SK-N-SH (cell line): ENCODE measurements around the gene CHST2. TPM values are rescaled to one million over a fixed set of nuclear protein-coding genes. Genes with fewer than 3 reads are reported as not detected.

Source experiments
- CTCF ChIA-PET: fragments of 300-600, 350-600 bp; formaldehyde crosslinking; extraction: SDS; loops from one replicate; lab custom pipeline; 2021; lab: Yijun Ruan, JAX
- POLR2A ChIA-PET: fragments of 350-600 bp; sonication (Branson Sonifier 250); formaldehyde crosslinking; extraction: SDS; loops from one replicate; lab custom pipeline; 2020; ENCODE audit warnings: antibody characterized with exemption, inconsistent platforms; lab: Yijun Ruan, JAX
- DNase-seq: peaks from one replicate; pipeline ENCODE4 v3.0.0; 2012
- H2AFZ ChIP-seq: fragments of 200-600 bp; sonication (generic); 2 replicates; pipeline ENCODE4 v1.8.1; 2016; ENCODE audit warnings: antibody characterized with exemption, mild to moderate bottlenecking, low read depth
- H3F3A ChIP-seq: fragments of 200-600 bp; sonication (generic); replicated peaks from 2 replicates; pipeline ENCODE3; 2016; ENCODE audit warnings: antibody characterized with exemption, mild to moderate bottlenecking; ENCODE audit not compliant: insufficient read depth
- H3K27ac ChIP-seq, 2 experiments: fragments of 200-500 bp in 1 of 2; fragments of 200-600 bp in 1 of 2; sonication (Bioruptor generic) in 1 of 2; sonication (generic), shearing (Covaris generic) in 1 of 2; 2 replicates each; pipeline versions ENCODE4 v1.5.1 to v1.6.1; 2014 to 2016; ENCODE audit warnings: low read depth in 2 of 2, inconsistent platforms in 1 of 2, low read length in 1 of 2, mild to moderate bottlenecking in 1 of 2, mixed read lengths in 1 of 2
- H3K27me3 ChIP-seq: fragments of 200-600 bp; sonication (generic), shearing (Covaris generic); 2 replicates; pipeline ENCODE4 v1.6.1; 2016; ENCODE audit warnings: mixed run types; ENCODE audit not compliant: insufficient read depth
- H3K36me3 ChIP-seq, 2 experiments: fragments of 200-500 bp in 1 of 2; fragments of 200-600 bp in 1 of 2; sonication (Bioruptor generic) in 1 of 2; sonication (generic) in 1 of 2; replicated peaks in 1 of 2; 2 replicates each; pipeline versions ENCODE3 to v1.5.1; 2014 to 2016; ENCODE audit warnings: low read length in 1 of 2, mild to moderate bottlenecking in 1 of 2; ENCODE audit not compliant: insufficient read depth in 2 of 2, control insufficient read depth in 1 of 2
- H3K4me1 ChIP-seq, 2 experiments: fragments of 200-500 bp in 1 of 2; fragments of 200-600 bp in 1 of 2; sonication (Bioruptor generic) in 1 of 2; sonication (generic), shearing (Covaris generic) in 1 of 2; 2 replicates each; pipeline versions ENCODE4 v1.5.1 to v1.6.1; 2014 to 2016; ENCODE audit warnings: low read depth in 1 of 2, low read length in 1 of 2, mixed run types in 1 of 2; ENCODE audit not compliant: insufficient read depth in 2 of 2, control insufficient read depth in 1 of 2
- H3K4me2 ChIP-seq: fragments of 200-600 bp; sonication (generic), shearing (Covaris generic); 2 replicates; pipeline ENCODE4 v1.6.1; 2017; ENCODE audit warnings: mixed run types
- H3K4me3 ChIP-seq, 2 experiments: fragments of 200-500 bp in 1 of 2; fragments of 200-600 bp in 1 of 2; sonication (Bioruptor generic) in 1 of 2; sonication (generic), shearing (Covaris generic) in 1 of 2; 2 replicates each; pipeline versions ENCODE4 v1.5.1 to v1.8.1; 2014 to 2016; ENCODE audit warnings: low read depth in 2 of 2, inconsistent platforms in 1 of 2, low read length in 1 of 2, mild to moderate bottlenecking in 1 of 2, mixed read lengths in 1 of 2, moderate library complexity in 1 of 2
- H3K79me2 ChIP-seq: fragments of 200-600 bp; sonication (generic); 2 replicates; pipeline ENCODE4 v1.8.1; 2017; ENCODE audit warnings: mild to moderate bottlenecking; ENCODE audit not compliant: insufficient read depth
- H3K9ac ChIP-seq: fragments of 200-600 bp; sonication (generic); 2 replicates; pipeline ENCODE4 v1.6.1; 2017; ENCODE audit warnings: mixed run types
- H3K9me2 ChIP-seq: fragments of 200-600 bp; sonication (generic); 2 replicates; pipeline ENCODE4 v1.6.1; 2017; ENCODE audit warnings: mixed run types
- H3K9me3 ChIP-seq: fragments of 200-600 bp; sonication (generic); 2 replicates; pipeline ENCODE4 v1.6.1; 2017; ENCODE audit warnings: mixed run types, mild to moderate bottlenecking, moderate library complexity
- H4K20me1 ChIP-seq: fragments of 200-600 bp; sonication (generic); 2 replicates; pipeline ENCODE4 v1.6.1; 2017; ENCODE audit warnings: mild to moderate bottlenecking, mixed run types; ENCODE audit not compliant: insufficient read depth
- ELF1 ChIP-seq: IDR thresholded peaks from 2 replicates; pipeline ENCODE4 v1.4.0; 2012
- EP300 ChIP-seq, 2 experiments: IDR thresholded peaks; 2 replicates each; pipeline versions ENCODE4 v1.4.0 to v1.6.1; 2012; ENCODE audit warnings: borderline replicate concordance in 1 of 2, low read depth in 1 of 2, low read length in 1 of 2
- EZH2phosphoT487 ChIP-seq: fragments of 200-600 bp; sonication (generic); IDR thresholded peaks from 2 replicates; pipeline ENCODE4 v1.6.1; 2017; ENCODE audit warnings: low read depth, mixed run types, mild to moderate bottlenecking, antibody characterized with exemption, moderate library complexity, borderline replicate concordance
- FOSL2 ChIP-seq: IDR thresholded peaks from 2 replicates; pipeline ENCODE4 v1.4.0; 2012; ENCODE audit warnings: low read depth, mild to moderate bottlenecking, moderate library complexity, borderline replicate concordance
- FOXM1 ChIP-seq: IDR thresholded peaks from 2 replicates; pipeline ENCODE4 v1.4.0; 2012; ENCODE audit warnings: low read depth, mild to moderate bottlenecking
- MXI1 ChIP-seq: IDR thresholded peaks from 2 replicates; pipeline ENCODE4 v1.6.1; 2012; ENCODE audit warnings: mild to moderate bottlenecking, low read depth, low read length, improper control_type of control experiment
- PBX3 ChIP-seq: IDR thresholded peaks from 2 replicates; pipeline ENCODE4; 2012
- POLR2AphosphoS5 ChIP-seq: IDR thresholded peaks from 2 replicates; pipeline ENCODE4 v1.6.1; 2012; ENCODE audit warnings: low read depth, low read length
- RAD21 ChIP-seq: IDR thresholded peaks from 2 replicates; pipeline ENCODE4 v1.6.1; 2012; ENCODE audit warnings: mild to moderate bottlenecking, low read length
- RCOR1 ChIP-seq: fragments of 150-350 bp; IDR thresholded peaks from 2 replicates; pipeline ENCODE4 v1.6.1; 2017; ENCODE audit warnings: antibody characterized with exemption, low read length
- RXRA ChIP-seq: IDR thresholded peaks from 2 replicates; pipeline ENCODE4 v1.4.0; 2012; ENCODE audit warnings: low read depth, mild to moderate bottlenecking, borderline replicate concordance
- SIN3A ChIP-seq: IDR thresholded peaks from 2 replicates; pipeline ENCODE4 v1.6.1; 2012; ENCODE audit warnings: low read depth, mild to moderate bottlenecking, low read length, moderate library complexity, borderline replicate concordance
- ZBTB33 ChIP-seq: IDR thresholded peaks from 2 replicates; pipeline ENCODE4 v1.4.0; 2012; ENCODE audit warnings: low read depth, borderline replicate concordance
- WGBS: methylation state at CpG from one replicate; pipeline ENCODE4 v1.1.6; 2017; ENCODE audit warnings: low lambda C conversion rate; 5-methylcytosine and 5-hydroxymethylcytosine counted together
- polyA plus RNA-seq, 3 experiments: library from polyadenylated mRNA; depleted of rRNA; stranded (reverse); fragments of >200 nt; gene quantifications; 2 replicates each; pipeline ENCODE4 v1.2.3, GENCODE V29; 2012
- TF ChIP-seq, protein P1 (sequence below): IDR thresholded peaks from 2 replicates; pipeline ENCODE4 v1.6.1; 2012; ENCODE audit warnings: mild to moderate bottlenecking, low read depth, low read length, moderate library complexity

Gene CHST2
- polyA plus RNA-seq, 1 of the 3 experiments (the other 2 are of a cell fraction), result 1.6 TPM

DNA sequence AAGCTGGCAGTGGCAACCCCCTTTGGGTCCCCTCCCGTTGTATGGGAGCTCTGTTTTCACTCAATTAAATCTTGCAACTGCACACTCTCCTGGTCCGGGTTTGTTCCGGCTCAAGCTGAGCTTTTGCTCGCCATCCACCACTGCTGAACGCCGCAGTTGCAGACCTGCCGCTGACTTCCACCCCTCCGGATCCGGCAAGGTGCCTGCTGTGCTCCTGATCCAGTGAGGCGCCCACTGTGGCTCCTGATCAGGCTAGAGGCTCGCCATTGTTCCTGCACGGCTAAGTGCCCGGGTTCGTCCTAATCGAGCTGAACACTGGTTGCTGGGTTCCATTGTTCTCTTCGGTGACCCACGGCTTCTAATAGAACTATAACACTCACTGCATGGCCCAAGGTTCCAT is 22.8 kb downstream of the CHST2 start:
- Histone ChIP-seq H3K4me1 (no peaks in the 10 kb centered on the region), H3F3A (no peaks in the 10 kb centered on the region), H2AFZ (no peak overlapping the region), H3K9me2 (no peaks in the 10 kb centered on the region), H3K4me2 (no peak overlapping the region), H4K20me1 (no peaks in the 10 kb centered on the region), H3K79me2 (no peaks in the 10 kb centered on the region), H3K4me3 (no peak overlapping the region), H3K9me3 (no peaks in the 10 kb centered on the region), H3K27ac (no peak overlapping the region), H3K9ac (no peak overlapping the region), H3K27me3 (no peaks in the 10 kb centered on the region), H3K36me3 (no peaks in the 10 kb centered on the region)
- ChIA-PET POLR2A (no interaction called here), CTCF (no interaction called here)
- no peak for DNase-seq
- 36% methylated on average over 17 of the region's 17 CpGs for WGBS
- TF ChIP-seq RCOR1 (no peak), EP300 (IDR thresholded peaks at IDR 0.05; ENCODE audit: borderline replicate concordance in 1 of 2, low read depth in 1 of 2, low read length in 1 of 2) (no peak), POLR2AphosphoS5 (no peak), ELF1 (no peak), PBX3 (no peak), FOXM1 (no peak), FOSL2 (no peak), ZBTB33 (no peak), EZH2phosphoT487 (no peak)

- Histone ChIP-seq H3K4me3 (no peak overlapping the region), H2AFZ (no peak overlapping the region), H3K9me2 (no peaks in the 10 kb centered on the region), H3K9me3 (no peaks in the 10 kb centered on the region), H3K79me2 (no peaks in the 10 kb centered on the region), H3K4me1 (no peaks in the 10 kb centered on the region), H3F3A (no peaks in the 10 kb centered on the region), H3K4me2 (no peak overlapping the region), H3K36me3 (no peaks in the 10 kb centered on the region), H3K27ac (no peak overlapping the region), H3K9ac (no peak overlapping the region), H4K20me1 (no peaks in the 10 kb centered on the region), H3K27me3 (no peaks in the 10 kb centered on the region)
- WGBS, result 63% methylated on average over 4 of the region's 4 CpGs
- TF ChIP-seq MXI1 (no peak), FOXM1 (no peak), SIN3A (no peak), RAD21 (no peak), RXRA (no peak)
- TF ChIP-seq, protein P1, sequence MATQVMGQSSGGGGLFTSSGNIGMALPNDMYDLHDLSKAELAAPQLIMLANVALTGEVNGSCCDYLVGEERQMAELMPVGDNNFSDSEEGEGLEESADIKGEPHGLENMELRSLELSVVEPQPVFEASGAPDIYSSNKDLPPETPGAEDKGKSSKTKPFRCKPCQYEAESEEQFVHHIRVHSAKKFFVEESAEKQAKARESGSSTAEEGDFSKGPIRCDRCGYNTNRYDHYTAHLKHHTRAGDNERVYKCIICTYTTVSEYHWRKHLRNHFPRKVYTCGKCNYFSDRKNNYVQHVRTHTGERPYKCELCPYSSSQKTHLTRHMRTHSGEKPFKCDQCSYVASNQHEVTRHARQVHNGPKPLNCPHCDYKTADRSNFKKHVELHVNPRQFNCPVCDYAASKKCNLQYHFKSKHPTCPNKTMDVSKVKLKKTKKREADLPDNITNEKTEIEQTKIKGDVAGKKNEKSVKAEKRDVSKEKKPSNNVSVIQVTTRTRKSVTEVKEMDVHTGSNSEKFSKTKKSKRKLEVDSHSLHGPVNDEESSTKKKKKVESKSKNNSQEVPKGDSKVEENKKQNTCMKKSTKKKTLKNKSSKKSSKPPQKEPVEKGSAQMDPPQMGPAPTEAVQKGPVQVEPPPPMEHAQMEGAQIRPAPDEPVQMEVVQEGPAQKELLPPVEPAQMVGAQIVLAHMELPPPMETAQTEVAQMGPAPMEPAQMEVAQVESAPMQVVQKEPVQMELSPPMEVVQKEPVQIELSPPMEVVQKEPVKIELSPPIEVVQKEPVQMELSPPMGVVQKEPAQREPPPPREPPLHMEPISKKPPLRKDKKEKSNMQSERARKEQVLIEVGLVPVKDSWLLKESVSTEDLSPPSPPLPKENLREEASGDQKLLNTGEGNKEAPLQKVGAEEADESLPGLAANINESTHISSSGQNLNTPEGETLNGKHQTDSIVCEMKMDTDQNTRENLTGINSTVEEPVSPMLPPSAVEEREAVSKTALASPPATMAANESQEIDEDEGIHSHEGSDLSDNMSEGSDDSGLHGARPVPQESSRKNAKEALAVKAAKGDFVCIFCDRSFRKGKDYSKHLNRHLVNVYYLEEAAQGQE, result no peak
- no peak for DNase-seq
- ChIA-PET POLR2A (interaction anchor here (1.0 kb wide), 1 partner anchor 629 kb away, joined by 3 read pairs; no protein-coding TSS in a partner anchor), CTCF (interaction anchor here (1.0 kb wide), 1 partner anchor 202 kb away, joined by 3 read pairs; no protein-coding TSS in a partner anchor)
Observed at GRCh38 chr3:143145906-143146305, 26.3 kb downstream of the CHST2 start.
